Esophagus muscularis mucosa (tissue), 4 donors: ENCODE data around the gene TUBGCP3. TPM values are rescaled to one million over a fixed set of nuclear protein-coding genes. Genes with fewer than 3 reads are reported as not detected.

ENCODE experiments used
- DNase-seq: peaks from one replicate; pipeline ENCODE4 v3.0.0-alpha.2; 2017; ENCODE audit errors: extremely low spot score
- H3K27ac ChIP-seq, 4 donors: fragments of 200-600 bp; sonication (generic); replicated peaks in 1 of 4; 1 replicate in 3 of 4; 2 replicates in 1 of 4; pipeline ENCODE4 v1.5.1; 2016 to 2019; ENCODE audit warnings: mild to moderate bottlenecking in 1 of 4
- H3K27me3 ChIP-seq, 4 donors: fragments of 200-600 bp; sonication (generic); one replicate each; pipeline versions ENCODE4 v1.5.1 to v1.6.0; 2016 to 2019
- H3K36me3 ChIP-seq, 4 donors: fragments of 200-600 bp; sonication (generic); one replicate each; pipeline ENCODE4 v1.5.1; 2016 to 2019
- H3K4me1 ChIP-seq, 4 donors: fragments of 200-600 bp; sonication (generic); one replicate each; pipeline ENCODE4 v1.5.1; 2016 to 2019
- H3K4me3 ChIP-seq, 4 donors: fragments of 200-600 bp; sonication (generic); 1 replicate in 2 of 4; 2 replicates in 2 of 4; pipeline ENCODE4 v1.5.1; 2016 to 2019; ENCODE audit warnings: mild to moderate bottlenecking in 4 of 4, moderate library complexity in 1 of 4
- H3K9me3 ChIP-seq, 4 donors: fragments of 200-600 bp; sonication (generic); 1 replicate in 3 of 4; 2 replicates in 1 of 4; pipeline ENCODE4 v1.5.1; 2016 to 2019
- CTCF ChIP-seq, 3 experiments: fragments of 200-600 bp in 2 of 3; fragments of 450-650 bp in 1 of 3; sonication (generic) in 2 of 3; IDR thresholded peaks; one replicate each; pipeline ENCODE4 v1.5.1; 2017 to 2019; ENCODE audit warnings: antibody characterized with exemption in 3 of 3, mild to moderate bottlenecking in 2 of 3, moderate library complexity in 1 of 3
- EP300 ChIP-seq: sonication (generic); formaldehyde crosslinking; IDR thresholded peaks from one replicate; pipeline ENCODE4 v1.6.1; 2017; ENCODE audit warnings: antibody characterized with exemption
- POLR2A ChIP-seq: fragments of 450-650 bp; IDR thresholded peaks from one replicate; pipeline ENCODE4 v1.6.1; 2017; ENCODE audit warnings: antibody characterized with exemption, moderate library complexity, mild to moderate bottlenecking, low read depth
- POLR2AphosphoS5 ChIP-seq, 2 donors: sonication (generic); formaldehyde crosslinking; IDR thresholded peaks; one replicate each; pipeline ENCODE4 v1.6.1; 2017; ENCODE audit warnings: antibody characterized with exemption in 2 of 2
- WGBS: methylation state at CpG from one replicate; pipeline ENCODE4 v1.1.5; 2018; 5-methylcytosine and 5-hydroxymethylcytosine counted together
- intact Hi-C: fragments of 100-400 bp; cut with DNase I; formaldehyde crosslinking; loops from one replicate; pipeline ENCODE4 v1.15.1; 2023
- total RNA-seq, 4 donors: library from RNA; depleted of rRNA; stranded (reverse); fragments of >200 nt; gene quantifications; one replicate each; pipeline versions ENCODE4 v1.1.0 to v1.2.1, GENCODE V29; 2016

TUBGCP3 gene
- total RNA-seq, 4 donors from 2014 or later, result 25.2 to 33.6 (median 30.6) TPM

- peak in 1 of 2 donors; percentile 7 for TF ChIP-seq POLR2AphosphoS5 (IDR thresholded peaks at IDR 0.05)
- TF ChIP-seq CTCF (IDR thresholded peaks at IDR 0.05), result no peak
- no peak overlapping the region for H3K4me3 ChIP-seq
- WGBS, result 78% methylated on average over 11 of the region's 11 CpGs
- H3K9me3 ChIP-seq, result no peaks in the 10 kb centered on the region
- no peaks in the 10 kb centered on the region for H3K36me3 ChIP-seq
- H3K27me3 ChIP-seq, result no peaks in the 10 kb centered on the region
- peaks cover 31 to 60% (median 46%) of the 10 kb centered on the region in 4 donors for H3K4me1 ChIP-seq
- DNase-seq, result peak; percentile 91
- H3K27ac ChIP-seq, result peak overlapping the region in 1 of 4 donors; percentile 26
- intact Hi-C loops, result no loop called here
These were observed 4.2 kb downstream of the TUBGCP3 start for GRCh38 chr13:112583592-112584277.

- intact Hi-C loops, result no loop called here
- Histone ChIP-seq H3K27me3 (no peaks in the 10 kb centered on the region), H3K27ac (peak overlapping the region in 1 of 4 donors; percentile 6), H3K4me3 (no peak overlapping the region), H3K4me1 (peaks cover 27 to 54% (median 41%) of the 10 kb centered on the region in 4 donors), H3K36me3 (no peaks in the 10 kb centered on the region), H3K9me3 (no peaks in the 10 kb centered on the region)
- DNase-seq, result peak; percentile 79
- TF ChIP-seq EP300, result no peak
- TF ChIP-seq CTCF (IDR thresholded peaks at IDR 0.05), result no peak
- no peak for TF ChIP-seq POLR2A
- WGBS, result 79% methylated on average over 8 of the region's 9 CpGs
These were observed 5.7 kb downstream of the TUBGCP3 start for GRCh38 chr13:112582263-112582662.

- intact Hi-C loops, result no loop called here
- Histone ChIP-seq H3K9me3 (no peaks in the 10 kb centered on the region), H3K36me3 (no peaks in the 10 kb centered on the region), H3K27ac (peak overlapping the region in 3 of 4 donors; percentile 46 to 54 (median 53)), H3K4me1 (peaks cover 18 to 45% (median 33%) of the 10 kb centered on the region in 4 donors), H3K4me3 (no peak overlapping the region), H3K27me3 (no peaks in the 10 kb centered on the region)
- peak; percentile 91 for DNase-seq
- TF ChIP-seq CTCF (IDR thresholded peaks at IDR 0.05), result no peak
- no peak for TF ChIP-seq EP300
- no peak for TF ChIP-seq POLR2A
- TF ChIP-seq POLR2AphosphoS5 (IDR thresholded peaks at IDR 0.05), result no peak
- WGBS, result 40% methylated on average over 3 of the region's 3 CpGs
These were observed 7.0 kb downstream of the TUBGCP3 start for GRCh38 chr13:112580912-112581311.

- H3K4me1 ChIP-seq, result peaks cover 18 to 48% (median 33%) of the 10 kb centered on the region in 4 donors
- H3K9me3 ChIP-seq, result no peaks in the 10 kb centered on the region
- DNase-seq, result no peak
- no peaks in the 10 kb centered on the region for H3K27me3 ChIP-seq
- intact Hi-C loops, result no loop called here
- peak overlapping the region in 2 of 4 donors; percentile 53 to 54 for H3K27ac ChIP-seq
- H3K36me3 ChIP-seq, result no peaks in the 10 kb centered on the region
- no peak for TF ChIP-seq POLR2A
- TF ChIP-seq EP300, result no peak
- no peak for TF ChIP-seq POLR2AphosphoS5 (IDR thresholded peaks at IDR 0.05)
- TF ChIP-seq CTCF (IDR thresholded peaks at IDR 0.05), result no peak
- H3K4me3 ChIP-seq, result no peak overlapping the region
- WGBS, result 99% methylated on average over 2 of the region's 2 CpGs
These were observed 7.7 kb downstream of the TUBGCP3 start for GRCh38 chr13:112580211-112580610.
